ENCODE results near the gene POLR2C.

Gene POLR2C

DNA sequence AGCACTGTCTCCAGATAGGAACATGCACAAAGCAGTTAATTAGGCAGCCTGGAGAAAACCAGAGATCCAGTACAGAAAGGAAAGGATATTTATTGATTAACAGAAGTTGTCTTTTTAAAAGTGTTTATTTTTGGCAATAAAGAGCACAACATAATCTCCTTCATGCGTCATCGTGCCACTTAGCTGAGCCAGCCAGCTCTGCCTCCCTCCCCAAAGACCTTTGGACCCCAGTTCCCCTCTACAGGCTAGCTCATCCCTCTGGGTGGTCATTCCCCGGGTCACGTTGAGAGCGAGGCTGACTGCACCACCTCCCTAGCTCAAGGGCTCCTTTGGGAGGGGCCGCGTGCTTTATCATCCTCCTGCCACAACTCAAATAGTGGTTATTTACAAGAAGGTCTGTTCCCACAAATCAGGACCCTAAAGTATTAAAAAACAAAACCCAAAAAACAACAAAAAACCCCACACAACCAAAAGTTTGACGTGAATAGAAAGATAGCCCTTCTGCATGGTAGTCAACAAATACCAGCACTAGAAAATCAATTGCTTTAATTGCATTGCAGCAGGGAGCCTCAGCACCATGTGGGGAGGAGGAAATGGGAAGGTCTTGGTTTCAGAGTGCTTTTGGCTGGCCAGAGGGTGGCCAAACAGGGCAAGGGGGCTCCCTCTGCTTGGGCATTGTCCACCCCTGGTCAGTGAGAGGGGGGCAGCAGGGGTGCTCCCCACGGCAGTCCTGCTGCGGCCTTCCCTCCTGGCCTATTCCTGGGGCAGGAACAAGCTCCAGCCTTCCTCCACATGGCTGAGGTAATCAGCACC lies 9.6 kb downstream of the POLR2C start:
- Mint-ChIP-seq H3K4me1 (peaks cover 23% of the 10 kb centered on the region), H3K4me3 (no peak overlapping the region), H3K36me3 (peaks cover 42% of the 10 kb centered on the region), H3K27me3 (no peaks in the 10 kb centered on the region), H3K27ac (no peak overlapping the region), H3K9me3 (no peaks in the 10 kb centered on the region)
- ATAC-seq: no peak

GRCh38 chr16:57472665-57473060 lies 10.2 kb downstream of the POLR2C start:
- Mint-ChIP-seq H3K4me3 (no peak overlapping the region), H3K36me3 (peaks cover 40% of the 10 kb centered on the region), H3K27ac (no peak overlapping the region), H3K9me3 (no peaks in the 10 kb centered on the region), H3K4me1 (peaks cover 23% of the 10 kb centered on the region), H3K27me3 (no peaks in the 10 kb centered on the region)
- no peak for ATAC-seq

GRCh38 chr16:57473176-57473840 lies 10.8 kb downstream of the POLR2C start:
- ATAC-seq: no peak
- peaks cover 30% of the 10 kb centered on the region for H3K4me1 Mint-ChIP-seq
- H3K27me3 Mint-ChIP-seq: no peaks in the 10 kb centered on the region
- no peak overlapping the region for H3K4me3 Mint-ChIP-seq
- H3K36me3 Mint-ChIP-seq: peaks cover 33% of the 10 kb centered on the region
- H3K9me3 Mint-ChIP-seq: no peaks in the 10 kb centered on the region
- no peak overlapping the region for H3K27ac Mint-ChIP-seq

DNA sequence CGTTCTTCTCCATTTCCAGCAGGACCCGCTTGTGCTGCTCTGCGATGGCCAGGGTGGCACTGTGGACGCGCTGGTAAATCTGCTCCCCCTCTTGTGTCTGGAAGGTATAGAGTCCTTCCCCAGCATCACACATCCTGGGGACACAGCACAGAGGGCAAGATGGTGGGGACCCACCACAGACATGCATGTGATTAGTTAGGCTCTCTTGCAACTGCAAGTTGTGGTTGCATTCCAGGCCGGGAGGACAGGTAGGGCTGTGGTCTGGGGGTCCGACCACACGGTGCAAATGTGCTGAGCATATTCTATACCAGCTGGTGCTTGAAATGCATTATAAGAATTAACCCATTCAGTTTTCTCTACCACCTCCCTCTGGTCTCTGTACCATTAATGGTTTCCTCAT lies 11.4 kb downstream of the POLR2C start:
- H3K9me3 Mint-ChIP-seq: no peaks in the 10 kb centered on the region
- no peak overlapping the region for H3K4me3 Mint-ChIP-seq
- no peak for ATAC-seq
- H3K36me3 Mint-ChIP-seq: peaks cover 27% of the 10 kb centered on the region
- H3K4me1 Mint-ChIP-seq: peaks cover 36% of the 10 kb centered on the region
- no peak overlapping the region for H3K27ac Mint-ChIP-seq
- no peaks in the 10 kb centered on the region for H3K27me3 Mint-ChIP-seq

DNA sequence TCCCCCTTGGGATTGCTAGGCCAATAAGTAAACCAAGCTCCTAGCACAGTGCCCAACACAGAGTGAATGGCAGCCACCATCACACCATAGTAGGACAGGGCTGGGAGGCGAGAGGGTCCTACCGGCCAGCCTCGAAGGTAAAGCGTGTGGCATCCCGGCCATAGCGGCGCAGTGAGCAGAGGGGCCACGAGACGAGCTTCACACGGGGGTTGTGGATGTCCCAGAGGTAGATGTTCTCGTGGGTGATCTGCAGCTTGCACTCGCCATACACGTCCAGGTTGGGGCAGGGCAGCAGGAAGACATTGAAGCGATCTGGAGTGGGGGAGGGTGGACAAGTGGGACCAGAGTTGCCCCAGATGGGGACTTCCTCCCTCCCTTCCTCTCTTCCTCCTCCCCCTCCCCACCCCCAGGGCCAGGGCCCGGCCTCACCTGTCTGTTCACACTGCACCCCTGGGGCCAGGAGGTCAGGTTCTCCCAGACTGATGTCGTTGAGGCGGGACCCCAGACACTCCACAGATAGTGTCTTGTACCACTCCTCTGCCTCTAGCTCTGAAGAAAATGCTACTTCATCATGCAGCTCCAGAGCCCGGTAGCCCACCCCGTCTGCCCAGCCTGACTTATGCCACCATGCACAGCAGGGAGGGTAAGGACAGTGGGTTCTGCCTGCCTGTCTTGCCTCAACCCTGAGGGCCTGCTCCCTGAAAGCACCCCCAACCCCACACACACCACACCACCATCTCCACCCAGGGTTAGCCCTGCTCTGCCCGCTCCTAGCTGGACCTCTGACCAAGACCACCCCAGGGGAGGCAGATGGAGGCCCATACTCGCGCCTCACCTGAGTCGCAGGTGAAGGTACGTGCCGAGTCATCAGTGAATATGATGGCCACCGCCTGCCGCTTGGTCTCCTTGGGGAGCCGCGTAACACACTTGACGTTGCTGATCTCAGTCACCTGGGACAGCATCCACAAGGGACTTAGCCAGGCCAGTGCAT lies 12.5 kb downstream of the POLR2C start:
- Mint-ChIP-seq H3K27me3 (no peaks in the 10 kb centered on the region), H3K9me3 (no peaks in the 10 kb centered on the region), H3K4me1 (peaks cover 46% of the 10 kb centered on the region), H3K27ac (peak overlapping the region; percentile 44), H3K36me3 (peaks cover 16% of the 10 kb centered on the region), H3K4me3 (no peak overlapping the region)
- no peak for ATAC-seq

DNA sequence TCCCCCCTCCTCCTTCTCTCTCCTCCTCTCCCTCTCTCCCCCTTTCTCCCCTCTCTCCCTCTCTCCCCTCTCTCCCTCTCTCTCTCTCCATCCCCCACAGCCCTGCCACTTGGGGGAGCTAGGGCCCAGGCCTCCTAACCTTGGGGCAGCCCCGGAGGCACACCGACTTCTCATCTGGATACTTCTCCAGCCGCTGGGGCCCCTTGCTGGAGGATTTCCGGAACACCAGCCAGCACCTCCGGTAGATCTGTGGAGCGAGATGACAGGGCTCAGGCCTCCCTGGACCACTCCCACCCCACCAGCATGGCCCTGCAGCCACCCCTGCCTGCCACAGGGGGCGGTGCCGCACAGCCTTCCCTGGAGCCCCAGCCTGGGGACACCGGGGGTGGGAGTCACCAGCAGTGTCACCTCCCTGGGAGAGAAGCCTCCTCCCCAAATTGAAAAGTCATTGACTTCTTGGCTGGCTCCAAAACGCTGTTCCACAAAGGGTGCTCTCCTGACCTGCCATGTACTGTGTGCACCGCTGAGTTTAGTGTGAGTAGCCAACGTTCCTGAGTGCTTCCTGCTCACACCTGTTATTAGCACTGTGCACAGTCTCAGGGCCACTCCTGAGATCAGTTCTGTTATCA lies 13.3 kb downstream of the POLR2C start:
- H3K36me3 Mint-ChIP-seq: peaks cover 12% of the 10 kb centered on the region
- peak overlapping the region; percentile 19 for H3K4me3 Mint-ChIP-seq
- H3K9me3 Mint-ChIP-seq: no peaks in the 10 kb centered on the region
- H3K27ac Mint-ChIP-seq: peak overlapping the region; percentile 44
- peaks cover 50% of the 10 kb centered on the region for H3K4me1 Mint-ChIP-seq
- ATAC-seq: peak; percentile 84
- H3K27me3 Mint-ChIP-seq: peaks cover 8% of the 10 kb centered on the region

DNA sequence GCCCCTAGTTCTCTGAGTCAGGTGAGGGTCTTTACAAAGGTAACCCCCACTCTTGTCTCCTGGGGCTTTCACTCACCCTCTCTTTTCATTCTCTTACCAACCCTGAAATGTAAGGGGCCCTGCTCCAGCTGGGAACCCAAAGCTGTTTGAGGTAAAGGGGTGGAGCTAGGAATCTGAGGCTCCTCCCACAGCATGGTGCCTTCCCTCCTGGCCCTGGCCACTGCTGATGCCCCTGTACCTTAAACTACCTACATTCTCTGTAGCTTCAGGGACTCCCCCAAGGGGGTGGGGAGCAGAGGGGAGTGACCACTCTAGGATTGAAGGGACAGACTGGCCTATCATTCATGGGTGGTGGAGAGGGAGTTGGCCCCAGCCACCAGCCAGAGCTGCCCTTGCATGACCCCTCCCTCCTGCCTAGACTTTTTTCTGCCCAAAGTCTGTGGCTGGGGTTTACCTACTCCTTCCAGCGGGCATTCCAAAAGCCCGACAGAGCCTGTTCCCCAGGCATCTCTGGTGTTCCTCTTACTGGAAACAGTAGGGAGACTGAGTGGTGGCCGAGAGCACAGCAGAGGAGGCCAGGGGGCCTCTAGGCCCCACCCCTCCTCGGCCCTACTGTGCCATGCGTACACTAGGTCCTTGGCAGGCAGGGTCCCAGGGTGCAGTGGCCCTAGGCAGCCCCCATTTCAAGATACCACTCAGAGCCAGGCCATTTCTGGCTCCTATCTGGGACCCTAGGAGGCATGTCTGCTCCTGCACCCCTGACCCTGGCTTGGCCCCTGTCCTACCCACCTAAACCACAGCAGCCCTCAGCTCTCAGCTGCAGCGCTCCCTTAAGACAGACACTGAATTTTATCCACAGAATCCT lies 14.3 kb downstream of the POLR2C start:
- peaks cover 5% of the 10 kb centered on the region for H3K36me3 Mint-ChIP-seq

GRCh38 chr16:57477531-57478202 lies 15.2 kb downstream of the POLR2C start:
- H3K4me3 Mint-ChIP-seq: no peak overlapping the region
- peaks cover 27% of the 10 kb centered on the region for H3K27me3 Mint-ChIP-seq
- no peaks in the 10 kb centered on the region for H3K36me3 Mint-ChIP-seq
- peaks cover 50% of the 10 kb centered on the region for H3K4me1 Mint-ChIP-seq
- H3K27ac Mint-ChIP-seq: no peak overlapping the region
- no peaks in the 10 kb centered on the region for H3K9me3 Mint-ChIP-seq
- no peak for ATAC-seq

More for the DNA sequence above, 14.3 kb downstream of the POLR2C start:
- Mint-ChIP-seq H3K4me1 (peaks cover 50% of the 10 kb centered on the region), H3K9me3 (no peaks in the 10 kb centered on the region), H3K4me3 (no peak overlapping the region), H3K27me3 (peaks cover 18% of the 10 kb centered on the region), H3K27ac (no peak overlapping the region)
- ATAC-seq: no peak

- peak overlapping the region; percentile 75 for H3K4me3 Mint-ChIP-seq
- no peaks in the 10 kb centered on the region for H3K36me3 Mint-ChIP-seq
- peak overlapping the region; percentile 24 for H3K27ac Mint-ChIP-seq
- H3K4me1 Mint-ChIP-seq: peaks cover 50% of the 10 kb centered on the region
- no peaks in the 10 kb centered on the region for H3K9me3 Mint-ChIP-seq
- peak; percentile 65 for ATAC-seq
- H3K27me3 Mint-ChIP-seq: peaks cover 29% of the 10 kb centered on the region
These were observed 16.1 kb downstream of the POLR2C start for GRCh38 chr16:57478396-57479204.

GRCh38 chr16:57479205-57479975 lies 16.9 kb downstream of the POLR2C start:
- ATAC-seq: no peak
- H3K9me3 Mint-ChIP-seq: no peaks in the 10 kb centered on the region
- H3K4me1 Mint-ChIP-seq: peaks cover 50% of the 10 kb centered on the region
- peaks cover 29% of the 10 kb centered on the region for H3K27me3 Mint-ChIP-seq
- no peaks in the 10 kb centered on the region for H3K36me3 Mint-ChIP-seq
- H3K4me3 Mint-ChIP-seq: peak overlapping the region; percentile 57
- peak overlapping the region; percentile 24 for H3K27ac Mint-ChIP-seq

- no peak overlapping the region for H3K4me3 Mint-ChIP-seq
- H3K36me3 Mint-ChIP-seq: no peaks in the 10 kb centered on the region
- peaks cover 33% of the 10 kb centered on the region for H3K27me3 Mint-ChIP-seq
- H3K9me3 Mint-ChIP-seq: no peaks in the 10 kb centered on the region
- ATAC-seq: no peak
- peak overlapping the region; percentile 24 for H3K27ac Mint-ChIP-seq
- peaks cover 50% of the 10 kb centered on the region for H3K4me1 Mint-ChIP-seq
These were observed 17.7 kb downstream of the POLR2C start for GRCh38 chr16:57479976-57480753.

DNA sequence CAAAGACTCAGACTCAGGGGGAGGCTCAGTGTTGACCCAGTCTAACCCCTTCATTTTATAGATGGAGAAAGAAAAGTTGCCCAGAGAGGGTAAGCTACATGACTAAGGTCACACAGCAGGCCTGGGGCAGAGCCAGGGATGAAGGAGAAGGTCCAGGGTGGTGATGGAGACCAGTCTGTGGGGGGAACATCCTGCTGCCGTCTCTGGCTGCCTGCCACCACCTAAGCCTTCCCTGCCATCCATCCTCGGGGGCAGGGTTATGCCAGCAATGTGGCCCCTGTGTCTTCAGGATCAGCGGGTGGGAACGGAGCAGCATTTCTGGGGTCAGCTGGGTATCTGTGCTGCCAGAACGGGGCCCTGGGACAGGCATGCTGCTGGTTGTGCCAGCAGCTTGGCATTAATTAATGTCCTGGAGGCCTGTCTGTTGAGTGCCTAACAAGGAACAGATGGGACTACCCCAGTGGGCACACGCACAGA lies 18.3 kb downstream of the POLR2C start:
- ATAC-seq: no peak
- H3K4me1 Mint-ChIP-seq: peaks cover 50% of the 10 kb centered on the region
- no peaks in the 10 kb centered on the region for H3K9me3 Mint-ChIP-seq
- H3K27me3 Mint-ChIP-seq: peaks cover 39% of the 10 kb centered on the region
- no peak overlapping the region for H3K27ac Mint-ChIP-seq
- no peaks in the 10 kb centered on the region for H3K36me3 Mint-ChIP-seq
- no peak overlapping the region for H3K4me3 Mint-ChIP-seq

Measured in stimulated activated memory B cell treated with anti-CD40 and anti-IgM and Interleukin-4, amounts not matched to agents 10 μg/mL and 1 μg/mL and 100 μg/mL, for 72 hours (primary cell).